Epithelial cell of proximal tubule (primary cell): Measurements from ENCODE around the gene COL6A5. TPM values are rescaled to one million over a fixed set of nuclear protein-coding genes. Genes with fewer than 3 reads are reported as not detected.

ENCODE experiments used
- DNase-seq: peaks from one replicate; pipeline ENCODE4 v3.0.0-alpha.2; 2011; ENCODE audit warnings: low read depth
- H3K4me3 ChIP-seq: 2 replicates; pipeline ENCODE4 v1.5.1; 2011; ENCODE audit warnings: low read depth, mild to moderate bottlenecking, low read length
- CTCF ChIP-seq: conservative IDR thresholded peaks from 2 replicates; pipeline ENCODE4 v1.5.1; 2012; ENCODE audit warnings: low read depth, mild to moderate bottlenecking, low read length
- total RNA-seq: library from RNA; depleted of rRNA; stranded (reverse); fragments of >200 nt; gene quantifications from 2 replicates; pipeline ENCODE4 v1.2.3, GENCODE V29; 2015

Gene COL6A5
- total RNA-seq, 1 donor from 2014 or later = not detected

- H3K4me3 ChIP-seq = no peak overlapping the region
- TF ChIP-seq CTCF = no peak
- DNase-seq = no peak
Observed at GRCh38 chr3:130420466-130420865, 75.0 kb downstream of the COL6A5 start.

DNA sequence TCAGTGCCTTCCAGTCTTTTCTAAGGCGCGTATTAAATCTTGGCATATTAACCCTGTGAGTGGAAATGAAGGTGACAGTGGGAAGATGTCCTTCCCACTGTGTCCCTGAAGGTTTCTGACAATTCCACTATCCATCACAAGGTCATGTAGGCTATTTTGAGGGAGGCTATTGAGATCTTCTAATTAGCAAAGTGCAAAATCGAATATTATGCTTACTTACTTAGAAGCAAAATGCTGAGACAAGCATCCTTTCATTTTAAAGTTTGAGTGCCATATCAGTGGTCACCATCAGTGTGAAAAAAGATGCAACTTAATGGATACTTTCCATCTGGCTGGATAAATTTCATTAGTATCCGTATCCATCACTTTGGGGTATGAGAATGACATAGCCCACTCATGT, 77.6 kb downstream of the COL6A5 start:
- no peak for TF ChIP-seq CTCF
- DNase-seq = no peak
- no peak overlapping the region for H3K4me3 ChIP-seq

DNA sequence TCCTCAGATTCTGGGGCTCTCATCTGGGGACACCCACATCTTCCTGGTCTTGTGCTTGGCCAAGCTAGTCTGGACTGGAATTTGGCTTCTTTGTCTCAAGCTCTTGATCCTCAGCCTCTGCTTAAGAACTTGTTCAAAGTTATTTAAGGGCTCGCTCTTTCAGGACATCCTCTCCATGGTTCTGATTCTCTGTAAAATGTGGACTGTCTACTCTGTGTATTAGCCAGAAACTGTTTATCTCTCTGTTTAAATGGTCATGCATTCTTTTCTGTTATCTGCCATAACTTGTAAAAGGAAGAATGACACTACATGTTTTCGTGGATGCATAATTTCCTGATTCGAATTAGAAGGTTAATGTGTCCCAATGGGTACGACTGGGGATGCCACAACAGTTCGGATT, 79.4 kb downstream of the COL6A5 start:
- no peak for TF ChIP-seq CTCF
- no peak for DNase-seq
- no peak overlapping the region for H3K4me3 ChIP-seq

- no peak overlapping the region for H3K4me3 ChIP-seq
- no peak for DNase-seq
- no peak for TF ChIP-seq CTCF
Observed at GRCh38 chr3:130425484-130425883, 80.0 kb downstream of the COL6A5 start.

DNA sequence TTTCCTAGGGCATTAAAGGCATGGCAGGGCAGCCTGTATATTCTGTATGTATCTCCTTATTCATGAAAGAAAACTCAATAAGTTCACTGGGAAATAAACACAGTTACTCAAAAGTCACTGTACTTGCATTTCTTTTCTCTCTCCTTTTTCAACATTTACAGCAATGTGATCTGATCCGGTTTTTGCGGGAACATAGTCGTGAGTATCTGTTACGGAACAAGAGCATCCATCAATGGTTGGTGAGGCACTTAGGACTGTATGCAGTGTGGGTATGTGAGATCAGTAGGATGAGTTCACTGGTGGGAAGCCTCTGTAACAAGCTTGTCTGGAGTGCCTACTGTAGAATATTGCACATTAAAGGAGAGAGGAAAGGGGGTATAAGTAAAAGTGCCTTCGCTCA, 80.7 kb downstream of the COL6A5 start:
- TF ChIP-seq CTCF = no peak

GRCh38 chr3:130428871-130429712, 83.6 kb downstream of the COL6A5 start:
- no peak overlapping the region for H3K4me3 ChIP-seq
- DNase-seq = no peak
- TF ChIP-seq CTCF = no peak

More for the DNA sequence above, 80.7 kb downstream of the COL6A5 start:
- no peak for DNase-seq
- no peak overlapping the region for H3K4me3 ChIP-seq

DNA sequence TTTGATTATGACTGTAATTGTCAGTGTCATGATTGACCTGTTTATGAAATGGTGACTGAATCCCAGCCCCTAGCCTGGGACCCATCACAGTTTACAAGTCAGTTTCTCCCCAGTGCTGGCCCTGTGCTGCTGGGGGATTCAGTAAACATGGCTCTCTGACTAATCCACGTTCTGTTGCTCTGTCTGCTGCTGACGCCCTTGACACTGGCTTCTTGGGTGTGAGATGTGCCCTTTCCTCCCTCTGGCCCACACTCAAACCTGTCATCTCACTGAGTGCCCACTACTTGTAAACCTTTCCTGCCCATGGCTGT, 84.2 kb downstream of the COL6A5 start:
- TF ChIP-seq CTCF = no peak
- H3K4me3 ChIP-seq = no peak overlapping the region
- no peak for DNase-seq
